Measurements from ENCODE around the gene ANKRD11. TPM values are rescaled to one million over a fixed set of nuclear protein-coding genes. Genes with fewer than 3 reads are reported as not detected.
"Not testable (repeated sequence)": the region's sequence is repeated elsewhere in the genome, so short reads cannot be mapped to it uniquely, and the experiment has no call there.

The ANKRD11 gene
- polyA plus RNA-seq, 4 donors = 48.4 to 86.7 (median 65.5) TPM

DNA sequence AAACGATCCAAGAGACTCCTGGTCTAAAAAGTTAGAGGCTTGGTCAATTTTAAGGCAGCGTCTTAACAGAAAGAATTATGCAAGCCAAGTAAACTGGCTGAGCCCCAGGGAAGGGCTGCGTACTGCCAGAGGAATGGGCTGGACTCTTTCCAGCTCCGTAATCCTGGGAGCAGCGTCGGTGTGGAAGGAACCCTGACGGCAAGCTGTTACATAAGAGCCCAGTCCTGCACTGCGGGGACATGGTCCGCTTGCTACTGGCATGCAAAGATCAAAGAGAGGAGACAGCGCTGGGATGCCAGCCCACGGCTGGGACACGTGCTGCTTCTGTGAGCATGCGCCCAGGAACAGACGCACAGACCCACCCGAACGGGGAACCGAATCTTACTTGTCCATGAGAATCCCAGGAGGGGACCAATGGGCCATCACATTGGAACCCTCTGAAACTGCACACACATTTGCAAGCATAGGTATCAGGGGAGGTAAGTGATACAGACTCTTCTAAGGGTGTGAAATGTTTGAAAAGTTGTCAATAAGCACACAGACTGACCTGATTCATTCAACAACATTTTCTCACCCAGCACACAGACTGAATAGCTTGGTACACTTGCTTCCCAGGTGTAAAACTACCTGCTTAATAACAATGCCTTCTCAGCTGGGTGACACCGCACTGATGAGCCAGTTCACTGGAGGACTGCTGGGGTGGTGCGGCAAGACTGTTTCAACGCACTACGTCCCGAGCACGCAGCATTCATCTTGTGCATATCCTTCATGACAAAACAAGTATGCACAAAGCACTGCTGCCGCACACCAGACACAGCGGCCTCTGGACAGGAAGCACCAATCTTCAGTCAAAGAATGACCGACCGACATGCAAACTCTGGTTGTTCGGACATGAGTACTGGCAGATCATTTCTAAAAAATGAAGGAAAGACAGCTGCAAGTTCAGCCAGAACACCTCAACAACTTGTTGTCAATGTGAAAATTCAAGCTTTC, 94.9 kb downstream of the ANKRD11 start:
- H3K4me3 ChIP-seq (ENCODE audit: low read depth in 1 of 3, low read length in 3 of 3) = no peak overlapping the region
- H3K27ac ChIP-seq (ENCODE audit: low read depth in 1 of 3, low read length in 2 of 3) = peak overlapping the region in 2 of 3 donors; percentile 30 to 33
- H3K36me3 ChIP-seq (ENCODE audit: control insufficient read depth in 3 of 3, insufficient read depth in 2 of 3, low read depth in 1 of 3, low read length in 3 of 3) = peaks cover 2 to 56% (median 6%) of the 10 kb centered on the region in 3 donors
- peaks cover 0 to 8% (median 3%) of the 10 kb centered on the region in 3 donors for H3K4me1 ChIP-seq (ENCODE audit: control insufficient read depth in 3 of 3, insufficient read depth in 2 of 3, low read depth in 1 of 3, low read length in 2 of 3)
- DNase-seq = peak; percentile 51 to 96
- 40 to 45% (median 45%) methylated on average over 28 of the region's 28 CpGs for WGBS, 3 donors
- no peaks in the 10 kb centered on the region for H3K9me3 ChIP-seq (ENCODE audit: control insufficient read depth in 2 of 2, insufficient read depth in 1 of 2, low read depth in 1 of 2, low read length in 1 of 2)
- no peaks in the 10 kb centered on the region for H3K27me3 ChIP-seq (ENCODE audit: control insufficient read depth in 3 of 3, insufficient read depth in 3 of 3, low read length in 3 of 3)
- FAIRE-seq = no peak

DNA sequence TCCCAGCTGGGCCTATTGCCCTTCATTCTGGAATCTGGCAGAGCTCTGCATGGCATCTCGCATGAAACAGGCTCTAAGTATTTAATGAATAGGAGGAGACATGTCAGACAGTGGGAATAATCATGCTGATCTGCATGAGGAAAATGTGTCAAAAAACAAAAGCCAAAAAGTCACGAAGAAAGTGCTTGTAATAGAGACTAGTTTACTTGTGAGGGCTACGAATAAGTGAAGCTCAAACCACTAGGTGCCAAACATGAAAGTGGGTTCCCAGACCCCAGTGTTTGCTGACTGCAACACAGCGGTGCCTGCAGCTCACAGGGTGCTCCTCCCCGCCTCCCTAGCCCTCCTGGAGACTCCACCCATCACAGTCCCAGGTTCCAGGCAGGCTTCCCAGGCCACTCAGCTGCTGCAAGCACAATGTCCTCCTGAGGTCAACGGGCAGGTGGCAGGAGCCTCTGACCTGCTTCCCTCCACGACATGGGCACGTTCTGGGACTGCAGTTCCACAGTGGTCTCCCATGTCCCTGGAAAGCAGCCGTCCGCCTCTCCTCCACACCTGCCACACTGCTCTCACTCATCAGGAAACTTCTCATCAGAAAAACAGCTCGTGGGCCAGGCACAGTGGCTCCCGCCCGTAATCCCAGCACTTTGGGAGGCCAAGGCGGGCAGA, 96.5 kb downstream of the ANKRD11 start:
- no peaks in the 10 kb centered on the region for H3K9me3 ChIP-seq (ENCODE audit: control insufficient read depth in 2 of 2, insufficient read depth in 1 of 2, low read depth in 1 of 2, low read length in 1 of 2)
- no peak overlapping the region for H3K4me3 ChIP-seq (ENCODE audit: low read depth in 1 of 3, low read length in 3 of 3)
- H3K4me1 ChIP-seq (ENCODE audit: control insufficient read depth in 3 of 3, insufficient read depth in 2 of 3, low read depth in 1 of 3, low read length in 2 of 3) = peaks cover 0 to 8% (median under 1%) of the 10 kb centered on the region in 3 donors
- WGBS, 3 donors = 73 to 82% (median 75%) methylated on average over 14 of the region's 14 CpGs
- H3K27me3 ChIP-seq (ENCODE audit: control insufficient read depth in 3 of 3, insufficient read depth in 3 of 3, low read length in 3 of 3) = no peaks in the 10 kb centered on the region
- H3K27ac ChIP-seq (ENCODE audit: low read depth in 1 of 3, low read length in 2 of 3) = no peak overlapping the region
- H3K36me3 ChIP-seq (ENCODE audit: control insufficient read depth in 3 of 3, insufficient read depth in 2 of 3, low read depth in 1 of 3, low read length in 3 of 3) = peaks cover 2 to 48% (median 6%) of the 10 kb centered on the region in 3 donors
- FAIRE-seq = no peak
- DNase-seq = no peak

GRCh38 chr16:89392881-89393737, 97.3 kb downstream of the ANKRD11 start:
- Histone ChIP-seq H3K36me3 (ENCODE audit: control insufficient read depth in 3 of 3, insufficient read depth in 2 of 3, low read depth in 1 of 3, low read length in 3 of 3) (peaks cover 2 to 46% (median 6%) of the 10 kb centered on the region in 3 donors), H3K27me3 (ENCODE audit: control insufficient read depth in 3 of 3, insufficient read depth in 3 of 3, low read length in 3 of 3) (no peaks in the 10 kb centered on the region), H3K9me3 (ENCODE audit: control insufficient read depth in 2 of 2, insufficient read depth in 1 of 2, low read depth in 1 of 2, low read length in 1 of 2) (no peaks in the 10 kb centered on the region), H3K4me3 (ENCODE audit: low read depth in 1 of 3, low read length in 3 of 3) (no peak overlapping the region), H3K4me1 (ENCODE audit: control insufficient read depth in 3 of 3, insufficient read depth in 2 of 3, low read depth in 1 of 3, low read length in 2 of 3) (peaks cover 0 to 8% (median 0%) of the 10 kb centered on the region in 3 donors), H3K27ac (ENCODE audit: low read depth in 1 of 3, low read length in 2 of 3) (no peak overlapping the region)
- WGBS, 3 donors = 80 to 85% (median 83%) methylated on average over 17 of the region's 17 CpGs
- no peak for FAIRE-seq
- DNase-seq = no peak

DNA sequence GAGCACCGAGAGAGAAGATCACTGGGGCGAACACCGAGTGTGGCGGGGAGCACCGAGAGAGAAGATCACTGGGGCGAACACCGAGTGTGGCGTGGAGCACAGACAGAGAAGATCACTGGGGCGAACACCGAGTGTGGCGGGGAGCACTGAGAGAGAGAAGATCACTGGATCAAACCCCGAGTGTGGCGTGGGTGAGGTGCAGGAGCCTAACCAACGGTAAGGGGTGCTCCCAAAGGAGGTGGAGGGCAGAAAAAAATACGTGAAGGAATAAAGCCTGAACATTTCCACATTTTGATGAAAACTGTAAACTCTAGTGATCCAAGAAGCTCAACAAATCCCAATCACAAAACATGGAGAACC, 100.2 kb downstream of the ANKRD11 start:
- not testable (repeated sequence) for DNase-seq; H3K4me3 ChIP-seq (ENCODE audit: low read depth in 1 of 3, low read length in 3 of 3); FAIRE-seq; H3K9me3 ChIP-seq (ENCODE audit: control insufficient read depth in 2 of 2, insufficient read depth in 1 of 2, low read depth in 1 of 2, low read length in 1 of 2); H3K4me1 ChIP-seq (ENCODE audit: control insufficient read depth in 3 of 3, insufficient read depth in 2 of 3, low read depth in 1 of 3, low read length in 2 of 3); H3K27me3 ChIP-seq (ENCODE audit: control insufficient read depth in 3 of 3, insufficient read depth in 3 of 3, low read length in 3 of 3); H3K27ac ChIP-seq (ENCODE audit: low read depth in 1 of 3, low read length in 2 of 3)
- 94 to 95% (median 94%) methylated on average over 14 to 15 of the region's 15 CpGs for WGBS, 3 donors
- peaks cover 0 to 38% (median 2%) of the 10 kb centered on the region in 3 donors for H3K36me3 ChIP-seq (ENCODE audit: control insufficient read depth in 3 of 3, insufficient read depth in 2 of 3, low read depth in 1 of 3, low read length in 3 of 3)

GRCh38 chr16:89389504-89390223, 100.7 kb downstream of the ANKRD11 start:
- not testable (repeated sequence) for H3K4me1 ChIP-seq (ENCODE audit: control insufficient read depth in 3 of 3, insufficient read depth in 2 of 3, low read depth in 1 of 3, low read length in 2 of 3); H3K9me3 ChIP-seq (ENCODE audit: control insufficient read depth in 2 of 2, insufficient read depth in 1 of 2, low read depth in 1 of 2, low read length in 1 of 2); H3K27me3 ChIP-seq (ENCODE audit: control insufficient read depth in 3 of 3, insufficient read depth in 3 of 3, low read length in 3 of 3); H3K27ac ChIP-seq (ENCODE audit: low read depth in 1 of 3, low read length in 2 of 3); FAIRE-seq; DNase-seq; H3K4me3 ChIP-seq (ENCODE audit: low read depth in 1 of 3, low read length in 3 of 3)
- WGBS, 3 donors = 97 to 98% (median 97%) methylated on average over 30 to 44 of the region's 44 CpGs
- peaks cover 0 to 35% (median 2%) of the 10 kb centered on the region in 3 donors for H3K36me3 ChIP-seq (ENCODE audit: control insufficient read depth in 3 of 3, insufficient read depth in 2 of 3, low read depth in 1 of 3, low read length in 3 of 3)

DNA sequence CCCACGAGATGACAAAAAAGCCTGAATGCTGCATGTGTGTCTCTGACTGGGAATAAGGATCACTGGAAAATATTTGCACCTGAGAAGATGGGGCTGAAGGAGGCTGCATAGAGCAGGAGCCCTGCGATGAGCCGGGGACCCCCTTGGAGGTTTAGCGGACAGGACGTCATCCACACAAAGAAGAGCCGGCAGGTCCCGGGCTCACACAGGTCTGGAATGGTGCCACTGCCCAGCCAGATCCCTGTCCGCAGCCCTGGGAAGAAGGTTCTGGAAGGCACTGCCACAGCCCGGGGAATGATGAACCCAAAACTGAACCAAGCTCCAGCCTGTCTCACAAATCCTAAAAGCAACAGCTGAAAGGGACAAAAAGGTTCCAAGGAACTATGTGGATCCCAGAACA, 101.8 kb downstream of the ANKRD11 start:
- DNase-seq = no peak
- H3K36me3 ChIP-seq (ENCODE audit: control insufficient read depth in 3 of 3, insufficient read depth in 2 of 3, low read depth in 1 of 3, low read length in 3 of 3) = peaks cover 0 to 31% (median 1%) of the 10 kb centered on the region in 3 donors
- FAIRE-seq = no peak

DNA sequence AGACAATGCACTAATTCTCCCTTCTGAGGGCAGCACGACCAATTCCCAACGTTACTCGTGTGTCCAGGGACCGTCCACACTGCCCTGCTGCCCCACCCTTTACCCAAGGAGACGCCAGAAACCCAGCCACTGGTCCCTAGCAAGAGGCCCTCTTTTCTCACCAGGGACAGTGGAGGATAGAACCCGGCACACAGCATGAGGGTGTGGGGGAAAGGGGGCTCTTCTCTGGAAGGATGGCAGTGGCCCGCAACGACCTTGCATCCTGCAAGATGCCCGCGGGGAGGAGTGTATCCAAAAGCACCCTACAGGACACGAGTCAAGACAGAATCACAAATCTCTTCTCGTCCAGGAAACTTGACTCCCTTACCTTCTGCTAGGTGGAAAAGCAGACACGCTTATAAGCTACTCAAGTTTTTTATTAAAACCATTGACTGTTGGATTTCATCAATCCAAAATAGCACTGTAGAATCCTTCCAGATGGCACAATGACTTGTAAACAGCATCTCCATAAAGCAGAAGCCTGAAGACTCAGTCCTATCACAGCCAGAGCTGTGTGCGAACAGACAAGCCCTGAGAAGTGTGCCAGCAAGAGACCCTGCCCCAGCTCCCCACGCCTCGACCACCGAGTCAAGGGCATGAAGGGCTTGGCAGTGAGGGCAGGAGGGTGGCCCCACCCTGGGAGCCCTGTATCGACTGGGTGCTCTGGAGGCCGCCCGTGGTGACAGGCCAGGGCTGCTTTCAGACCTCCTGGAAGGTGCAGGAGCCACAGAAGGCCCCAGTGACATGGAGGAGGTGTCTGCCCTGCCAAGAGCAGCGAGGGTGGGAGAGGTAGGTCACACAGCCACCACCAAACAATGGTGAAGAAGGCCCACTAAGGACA, 103.8 kb downstream of the ANKRD11 start:
- DNase-seq = no peak
- Histone ChIP-seq H3K36me3 (ENCODE audit: control insufficient read depth in 3 of 3, insufficient read depth in 2 of 3, low read depth in 1 of 3, low read length in 3 of 3) (peaks cover 0 to 33% (median 0%) of the 10 kb centered on the region in 3 donors), H3K4me3 (ENCODE audit: low read depth in 1 of 3, low read length in 3 of 3) (no peak overlapping the region), H3K9me3 (ENCODE audit: control insufficient read depth in 2 of 2, insufficient read depth in 1 of 2, low read depth in 1 of 2, low read length in 1 of 2) (no peaks in the 10 kb centered on the region), H3K27ac (ENCODE audit: low read depth in 1 of 3, low read length in 2 of 3) (no peak overlapping the region), H3K4me1 (ENCODE audit: control insufficient read depth in 3 of 3, insufficient read depth in 2 of 3, low read depth in 1 of 3, low read length in 2 of 3) (peaks cover 6 to 11% (median 8%) of the 10 kb centered on the region in 3 donors), H3K27me3 (ENCODE audit: control insufficient read depth in 3 of 3, insufficient read depth in 3 of 3, low read length in 3 of 3) (no peaks in the 10 kb centered on the region)
- FAIRE-seq = no peak
- 72 to 77% (median 77%) methylated on average over 21 of the region's 21 CpGs for WGBS, 3 donors

More for the DNA sequence above, 101.8 kb downstream of the ANKRD11 start:
- Histone ChIP-seq H3K4me3 (ENCODE audit: low read depth in 1 of 3, low read length in 3 of 3) (no peak overlapping the region), H3K27ac (ENCODE audit: low read depth in 1 of 3, low read length in 2 of 3) (no peak overlapping the region), H3K4me1 (ENCODE audit: control insufficient read depth in 3 of 3, insufficient read depth in 2 of 3, low read depth in 1 of 3, low read length in 2 of 3) (peaks cover 2 to 5% (median 5%) of the 10 kb centered on the region in 3 donors), H3K27me3 (ENCODE audit: control insufficient read depth in 3 of 3, insufficient read depth in 3 of 3, low read length in 3 of 3) (no peaks in the 10 kb centered on the region), H3K9me3 (ENCODE audit: control insufficient read depth in 2 of 2, insufficient read depth in 1 of 2, low read depth in 1 of 2, low read length in 1 of 2) (no peaks in the 10 kb centered on the region)
- 92 to 93% (median 93%) methylated on average over 9 of the region's 9 CpGs for WGBS, 3 donors

All from small intestine (tissue), 7 donors.